OCI-LY7 (cell line): Measurements from ENCODE around the gene AZU1. TPM values are rescaled to one million over a fixed set of nuclear protein-coding genes. Genes with fewer than 3 reads are reported as not detected.

ENCODE experiments used
- BruUV-seq: library from RNA; stranded (reverse); fragments of 400-500 nt; replicated peaks from 2 replicates; lab custom pipeline; 2021; lab: Mats Ljungman, UMichigan
- CTCF ChIA-PET: fragments of 300-600 bp; sonication (Branson Sonifier 250); formaldehyde crosslinking; loops from one replicate; lab custom pipeline; 2022; ENCODE audit warnings: antibody characterized with exemption; ENCODE audit not compliant: unreplicated experiment; lab: Charles Lee
- POLR2A ChIA-PET: fragments of 300-600 bp; sonication (Branson Sonifier 250); formaldehyde crosslinking; loops from one replicate; lab custom pipeline; 2022; ENCODE audit warnings: antibody characterized with exemption; lab: Charles Lee
- DNase-seq: peaks from one replicate; pipeline ENCODE4 v3.0.0-alpha.2; 2015; ENCODE audit warnings: low spot score
- H2AFZ ChIP-seq: fragments of 200-600 bp; sonication (generic), shearing (Covaris generic); 2 replicates; pipeline ENCODE4 v1.6.1; 2014; ENCODE audit warnings: mild to moderate bottlenecking, antibody characterized with exemption, low read length, moderate library complexity
- H3K27ac ChIP-seq: fragments of 200-600 bp; sonication (generic); 2 replicates; pipeline ENCODE4 v1.5.1; 2014; ENCODE audit warnings: mixed run types, low read depth, mild to moderate bottlenecking, moderate library complexity, low read length, inconsistent platforms; ENCODE audit not compliant: poor library complexity, severe bottlenecking
- H3K36me3 ChIP-seq: fragments of 200-600 bp; sonication (generic); 2 replicates; pipeline ENCODE4 v1.6.1; 2014; ENCODE audit warnings: mild to moderate bottlenecking, antibody characterized with exemption, low read length, moderate library complexity, mixed read lengths; ENCODE audit not compliant: insufficient read depth
- H3K4me1 ChIP-seq: fragments of 200-600 bp; sonication (generic); 2 replicates; pipeline ENCODE4 v1.5.1; 2014; ENCODE audit warnings: mild to moderate bottlenecking, low read length; ENCODE audit not compliant: insufficient read depth, poor library complexity, severe bottlenecking
- H3K4me2 ChIP-seq: fragments of 200-600 bp; sonication (generic); 2 replicates; pipeline ENCODE4 v1.6.1; 2014; ENCODE audit warnings: mild to moderate bottlenecking, low read length
- H3K4me3 ChIP-seq: fragments of 200-600 bp; sonication (generic); 2 replicates; pipeline ENCODE4 v1.5.1; 2014; ENCODE audit warnings: mild to moderate bottlenecking, low read depth, low read length; ENCODE audit not compliant: poor library complexity, severe bottlenecking
- H3K79me2 ChIP-seq: fragments of 200-600 bp; sonication (generic); 2 replicates; pipeline ENCODE4 v1.6.1; 2016; ENCODE audit warnings: low read depth, mild to moderate bottlenecking, low read length, moderate library complexity, mixed read lengths; ENCODE audit not compliant: insufficient read depth
- H3K9me2 ChIP-seq: fragments of 200-600 bp; sonication (generic); 2 replicates; pipeline ENCODE4 v1.6.1; 2016; ENCODE audit warnings: mild to moderate bottlenecking, low read length, mixed read lengths; ENCODE audit not compliant: insufficient read depth
- H3K9me3 ChIP-seq: fragments of 200-600 bp; sonication (generic); 2 replicates; pipeline ENCODE4 v1.6.1; 2014; ENCODE audit warnings: mild to moderate bottlenecking, mixed run types, low read length, mixed read lengths
- H4K20me1 ChIP-seq: fragments of 200-600 bp; sonication (generic); 2 replicates; pipeline ENCODE4 v1.6.1; 2014; ENCODE audit warnings: mild to moderate bottlenecking, antibody characterized with exemption, low read length, moderate library complexity, mixed read lengths; ENCODE audit not compliant: insufficient read depth
- EZH2phosphoT487 ChIP-seq: fragments of 200-600 bp; sonication (generic); IDR thresholded peaks from 2 replicates; pipeline ENCODE4 v1.6.1; 2018; ENCODE audit warnings: low read depth, borderline replicate concordance, mild to moderate bottlenecking, mixed run types, antibody characterized with exemption, low read length, moderate library complexity, mixed read lengths
- intact Hi-C: fragments of 100-400 bp; cut with micrococcal nuclease; formaldehyde crosslinking; loops from one replicate; pipeline ENCODE4 v1.10.0; 2022; ENCODE audit not compliant: unreplicated experiment
- total RNA-seq, 2 experiments: library from RNA; depleted of rRNA in 1 of 2; stranded (reverse); fragments of >200 nt in 1 of 2; shearing (Covaris generic) in 1 of 2; gene quantifications; 2 replicates each; pipeline ENCODE4 v1.2.3, GENCODE V29; 2014 to 2022
- TF ChIP-seq, protein P1 (sequence below): fragments of 200-600 bp; sonication (generic); conservative IDR thresholded peaks from 2 replicates; pipeline ENCODE4 v1.5.1; 2014; ENCODE audit warnings: mild to moderate bottlenecking, antibody characterized with exemption, low read length, moderate library complexity, mixed read lengths

The AZU1 gene
- total RNA-seq, 2 experiments from 2014 or later, result not detected

GRCh38 chr19:871446-872265, 44.0 kb downstream of the AZU1 start:
- Histone ChIP-seq H2AFZ (no peak overlapping the region), H3K36me3 (peaks cover 31% of the 10 kb centered on the region; the same call in 1 of the 2 replicates), H3K9me2 (no peaks in the 10 kb centered on the region), H3K79me2 (no peaks in the 10 kb centered on the region), H3K9me3 (no peaks in the 10 kb centered on the region), H3K4me2 (peak overlapping the region; percentile 56), H4K20me1 (no peaks in the 10 kb centered on the region), H3K27ac (peak overlapping the region; percentile 63), H3K4me1 (peaks cover 9% of the 10 kb centered on the region), H3K4me3 (peak overlapping the region; percentile 47)
- CTCF ChIA-PET, result no interaction called here
- intact Hi-C loops, result loop anchor here (2.0 kb wide), 1 partner anchor 21 kb away; the partner anchor contains the start of genes MED16 and RNU6-9
- POLR2A ChIA-PET, result no interaction called here
- TF ChIP-seq, protein P1, sequence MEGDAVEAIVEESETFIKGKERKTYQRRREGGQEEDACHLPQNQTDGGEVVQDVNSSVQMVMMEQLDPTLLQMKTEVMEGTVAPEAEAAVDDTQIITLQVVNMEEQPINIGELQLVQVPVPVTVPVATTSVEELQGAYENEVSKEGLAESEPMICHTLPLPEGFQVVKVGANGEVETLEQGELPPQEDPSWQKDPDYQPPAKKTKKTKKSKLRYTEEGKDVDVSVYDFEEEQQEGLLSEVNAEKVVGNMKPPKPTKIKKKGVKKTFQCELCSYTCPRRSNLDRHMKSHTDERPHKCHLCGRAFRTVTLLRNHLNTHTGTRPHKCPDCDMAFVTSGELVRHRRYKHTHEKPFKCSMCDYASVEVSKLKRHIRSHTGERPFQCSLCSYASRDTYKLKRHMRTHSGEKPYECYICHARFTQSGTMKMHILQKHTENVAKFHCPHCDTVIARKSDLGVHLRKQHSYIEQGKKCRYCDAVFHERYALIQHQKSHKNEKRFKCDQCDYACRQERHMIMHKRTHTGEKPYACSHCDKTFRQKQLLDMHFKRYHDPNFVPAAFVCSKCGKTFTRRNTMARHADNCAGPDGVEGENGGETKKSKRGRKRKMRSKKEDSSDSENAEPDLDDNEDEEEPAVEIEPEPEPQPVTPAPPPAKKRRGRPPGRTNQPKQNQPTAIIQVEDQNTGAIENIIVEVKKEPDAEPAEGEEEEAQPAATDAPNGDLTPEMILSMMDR, result no peak
- TF ChIP-seq EZH2phosphoT487, result no peak
- no TSS peak for BruUV-seq
- DNase-seq, result no peak

DNA sequence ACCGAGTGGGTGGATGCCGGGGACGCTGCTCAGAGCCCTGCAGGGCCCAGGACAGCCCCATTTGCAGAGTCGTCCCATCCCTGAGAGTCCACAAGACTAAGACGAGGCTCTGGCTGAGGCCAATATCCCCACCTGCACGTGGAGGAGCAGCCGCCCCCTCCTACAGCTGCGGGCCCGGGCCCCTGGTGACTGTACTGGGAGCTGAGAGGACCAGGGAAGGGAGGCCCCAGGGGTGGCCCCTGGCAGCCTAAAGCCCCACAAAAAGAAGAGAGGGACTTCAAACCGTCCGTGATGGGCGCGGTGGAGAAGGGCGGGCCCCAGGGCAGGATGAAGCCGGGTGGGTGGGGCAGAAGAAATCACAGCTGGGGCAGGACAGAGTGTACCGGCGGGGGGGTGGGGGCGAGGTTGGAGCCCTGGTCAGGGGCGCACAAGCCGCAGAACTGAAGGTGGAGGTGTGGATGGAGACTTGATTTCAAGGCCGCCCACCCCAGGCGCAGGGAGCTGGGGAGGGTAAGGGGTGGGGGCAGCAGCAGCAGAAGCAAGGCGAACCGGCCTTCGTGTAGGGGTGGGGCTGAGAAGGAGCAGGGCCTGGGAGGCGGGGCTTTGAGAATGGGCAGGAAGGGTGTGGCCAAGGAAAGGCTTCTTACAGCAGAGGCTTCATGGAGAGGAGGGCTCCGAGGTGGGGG, 44.8 kb downstream of the AZU1 start:
- intact Hi-C loops, result loop anchor here (2.0 kb wide), 1 partner anchor 20 kb away; the partner anchor contains the start of genes MED16 and RNU6-9
- DNase-seq, result peak; percentile 93
- Histone ChIP-seq H3K79me2 (no peaks in the 10 kb centered on the region), H3K36me3 (peaks cover 31% of the 10 kb centered on the region; the same call in 1 of the 2 replicates), H3K4me3 (peak overlapping the region; percentile 47), H3K27ac (peak overlapping the region; percentile 63), H2AFZ (no peak overlapping the region), H3K4me2 (peak overlapping the region; percentile 56), H3K9me2 (no peaks in the 10 kb centered on the region), H3K4me1 (peaks cover 9% of the 10 kb centered on the region), H3K9me3 (no peaks in the 10 kb centered on the region), H4K20me1 (no peaks in the 10 kb centered on the region)
- TF ChIP-seq, protein P1, result no peak
- TF ChIP-seq EZH2phosphoT487, result no peak
- POLR2A ChIA-PET, result interaction anchor here (0.6 kb wide), 1 partner anchor 18 kb away, joined by 3 read pairs; no protein-coding TSS in a partner anchor
- CTCF ChIA-PET, result no interaction called here
- BruUV-seq, result no TSS peak
